Measurements from ENCODE around the gene MCTP2. TPM values are rescaled to one million over a fixed set of nuclear protein-coding genes. Genes with fewer than 3 reads are reported as not detected.

MCTP2 gene
- total RNA-seq, 1 experiment from 2014 or later: 0.19 TPM

DNA sequence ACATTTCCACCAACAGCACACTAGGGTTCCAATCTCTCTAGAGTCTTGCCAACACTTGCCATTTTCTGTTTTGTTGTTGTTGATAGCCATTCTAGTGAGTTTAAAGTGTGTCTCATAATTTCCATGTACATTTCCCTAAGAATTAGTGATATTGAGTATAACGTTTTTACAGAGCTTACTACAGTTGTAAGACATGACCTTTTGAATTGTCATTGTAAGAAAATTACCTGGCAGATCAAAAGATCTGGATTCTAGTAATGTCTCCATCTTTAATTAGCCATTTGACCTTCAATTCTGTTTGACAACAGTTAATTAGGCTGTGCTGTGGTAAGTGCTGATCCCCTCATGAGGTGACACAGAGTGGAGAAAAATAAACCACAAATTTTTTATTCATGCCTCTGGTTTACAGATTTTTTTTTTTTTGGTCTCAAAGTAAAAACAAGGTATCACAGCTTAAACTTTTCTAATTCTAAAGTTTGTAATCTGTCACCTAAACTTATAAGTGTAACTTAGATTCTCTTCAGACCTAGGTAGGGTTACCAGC is 20.9 kb downstream of the MCTP2 start:
- no TSS peak for BruUV-seq (replicated peaks)
- DNase-seq (ENCODE audit: low spot score): no peak
- no peaks in the 10 kb centered on the region for H3K27me3 ChIP-seq (replicated peaks; ENCODE audit: insufficient read depth, low read depth, low read length, poor library complexity)
- H3K9me3 ChIP-seq (ENCODE audit: low read depth, low read length, poor library complexity, severe bottlenecking): no peaks in the 10 kb centered on the region
- no peak overlapping the region for H3K27ac ChIP-seq (ENCODE audit: low read depth, low read length, poor library complexity, severe bottlenecking)
- H3K4me1 ChIP-seq (ENCODE audit: insufficient read depth, low read length, poor library complexity, severe bottlenecking): no peaks in the 10 kb centered on the region
- TF ChIP-seq, protein P1, sequence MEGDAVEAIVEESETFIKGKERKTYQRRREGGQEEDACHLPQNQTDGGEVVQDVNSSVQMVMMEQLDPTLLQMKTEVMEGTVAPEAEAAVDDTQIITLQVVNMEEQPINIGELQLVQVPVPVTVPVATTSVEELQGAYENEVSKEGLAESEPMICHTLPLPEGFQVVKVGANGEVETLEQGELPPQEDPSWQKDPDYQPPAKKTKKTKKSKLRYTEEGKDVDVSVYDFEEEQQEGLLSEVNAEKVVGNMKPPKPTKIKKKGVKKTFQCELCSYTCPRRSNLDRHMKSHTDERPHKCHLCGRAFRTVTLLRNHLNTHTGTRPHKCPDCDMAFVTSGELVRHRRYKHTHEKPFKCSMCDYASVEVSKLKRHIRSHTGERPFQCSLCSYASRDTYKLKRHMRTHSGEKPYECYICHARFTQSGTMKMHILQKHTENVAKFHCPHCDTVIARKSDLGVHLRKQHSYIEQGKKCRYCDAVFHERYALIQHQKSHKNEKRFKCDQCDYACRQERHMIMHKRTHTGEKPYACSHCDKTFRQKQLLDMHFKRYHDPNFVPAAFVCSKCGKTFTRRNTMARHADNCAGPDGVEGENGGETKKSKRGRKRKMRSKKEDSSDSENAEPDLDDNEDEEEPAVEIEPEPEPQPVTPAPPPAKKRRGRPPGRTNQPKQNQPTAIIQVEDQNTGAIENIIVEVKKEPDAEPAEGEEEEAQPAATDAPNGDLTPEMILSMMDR (conservative IDR thresholded peaks at IDR 0.05; ENCODE audit: low read depth, low read length): no peak
- no peak for TF ChIP-seq EZH2 (IDR thresholded peaks at IDR 0.05; ENCODE audit: borderline replicate concordance, low read depth, low read length, poor library complexity, severe bottlenecking)
- intact Hi-C loops (cut with micrococcal nuclease; ENCODE audit: unreplicated experiment): no loop called here
- H3K36me3 ChIP-seq (ENCODE audit: insufficient read depth, low read length, poor library complexity, severe bottlenecking): no peaks in the 10 kb centered on the region
- CTCF ChIA-PET: no interaction called here
- no peak overlapping the region for H3K4me3 ChIP-seq (ENCODE audit: low read depth, low read length, poor library complexity, severe bottlenecking)
- POLR2A ChIA-PET (ENCODE audit: low non-redundant PET): no interaction called here

DNA sequence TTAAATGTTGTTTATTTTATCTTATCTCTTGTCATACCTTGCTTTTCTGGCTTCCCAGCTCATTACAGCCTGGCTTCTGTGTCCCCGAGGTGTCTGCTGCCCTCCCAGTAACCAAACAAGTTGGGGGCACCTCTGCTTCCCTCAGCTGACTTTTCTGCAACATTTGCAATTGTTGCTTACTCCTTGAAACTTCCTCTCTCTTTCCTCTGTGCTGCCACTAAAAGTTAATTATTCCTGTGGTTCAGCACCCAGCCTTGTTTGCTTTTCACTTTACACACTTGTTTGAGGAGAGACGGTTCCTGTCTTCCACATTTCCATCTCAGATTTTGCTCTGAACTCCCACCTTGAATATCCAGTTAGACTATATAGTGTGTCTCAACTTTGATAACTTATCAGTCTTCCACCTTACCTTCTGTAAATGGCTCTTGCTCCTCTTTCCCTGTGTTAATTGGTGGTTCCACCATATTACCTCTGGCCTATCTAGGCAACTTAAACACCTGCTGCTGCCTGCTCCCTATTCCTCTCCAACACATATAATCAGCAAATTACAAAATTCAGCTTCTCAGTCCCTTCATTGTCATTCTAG is 21.6 kb downstream of the MCTP2 start:
- H3K27me3 ChIP-seq (replicated peaks; ENCODE audit: insufficient read depth, low read depth, low read length, poor library complexity): no peaks in the 10 kb centered on the region
- H3K4me1 ChIP-seq (ENCODE audit: insufficient read depth, low read length, poor library complexity, severe bottlenecking): no peaks in the 10 kb centered on the region
- H3K27ac ChIP-seq (ENCODE audit: low read depth, low read length, poor library complexity, severe bottlenecking): no peak overlapping the region
- no TSS peak for BruUV-seq (replicated peaks)
- H3K9me3 ChIP-seq (ENCODE audit: low read depth, low read length, poor library complexity, severe bottlenecking): no peaks in the 10 kb centered on the region
- no peaks in the 10 kb centered on the region for H3K36me3 ChIP-seq (ENCODE audit: insufficient read depth, low read length, poor library complexity, severe bottlenecking)
- H3K4me3 ChIP-seq (ENCODE audit: low read depth, low read length, poor library complexity, severe bottlenecking): no peak overlapping the region
- CTCF ChIA-PET: no interaction called here
- no peak for DNase-seq (ENCODE audit: low spot score)
- TF ChIP-seq, protein P1 (conservative IDR thresholded peaks at IDR 0.05; ENCODE audit: low read depth, low read length): no peak
- no peak for TF ChIP-seq EZH2 (IDR thresholded peaks at IDR 0.05; ENCODE audit: borderline replicate concordance, low read depth, low read length, poor library complexity, severe bottlenecking)
- POLR2A ChIA-PET (ENCODE audit: low non-redundant PET): no interaction called here
- intact Hi-C loops (cut with micrococcal nuclease; ENCODE audit: unreplicated experiment): no loop called here

DNA sequence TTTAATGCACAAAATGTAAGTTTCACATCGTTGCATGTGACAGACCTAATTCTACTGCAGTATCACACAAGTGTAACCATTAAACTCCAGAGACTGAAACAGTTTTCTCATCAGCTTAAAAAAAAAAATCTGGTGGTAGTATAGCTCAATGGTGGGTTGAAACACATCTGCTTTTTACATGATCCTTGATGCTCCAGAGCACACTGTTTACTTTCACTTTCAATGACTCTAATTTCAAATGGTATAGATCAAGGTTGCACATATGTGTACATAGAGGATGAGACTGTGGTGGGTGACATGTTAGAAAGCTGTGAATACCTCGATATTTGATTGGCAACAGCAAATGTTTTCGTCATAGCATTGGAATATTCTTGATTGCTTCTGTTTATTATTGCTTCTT is 22.4 kb downstream of the MCTP2 start:
- TF ChIP-seq, protein P1 (conservative IDR thresholded peaks at IDR 0.05; ENCODE audit: low read depth, low read length): no peak
- no peak for TF ChIP-seq EZH2 (IDR thresholded peaks at IDR 0.05; ENCODE audit: borderline replicate concordance, low read depth, low read length, poor library complexity, severe bottlenecking)
- H3K9me3 ChIP-seq (ENCODE audit: low read depth, low read length, poor library complexity, severe bottlenecking): no peaks in the 10 kb centered on the region
- intact Hi-C loops (cut with micrococcal nuclease; ENCODE audit: unreplicated experiment): no loop called here

More for the DNA sequence above, 22.4 kb downstream of the MCTP2 start:
- Histone ChIP-seq H3K4me1 (ENCODE audit: insufficient read depth, low read length, poor library complexity, severe bottlenecking) (no peaks in the 10 kb centered on the region), H3K27me3 (replicated peaks; ENCODE audit: insufficient read depth, low read depth, low read length, poor library complexity) (no peaks in the 10 kb centered on the region), H3K4me3 (ENCODE audit: low read depth, low read length, poor library complexity, severe bottlenecking) (no peak overlapping the region), H3K36me3 (ENCODE audit: insufficient read depth, low read length, poor library complexity, severe bottlenecking) (no peaks in the 10 kb centered on the region), H3K27ac (ENCODE audit: low read depth, low read length, poor library complexity, severe bottlenecking) (no peak overlapping the region)
- POLR2A ChIA-PET (ENCODE audit: low non-redundant PET): no interaction called here
- no peak for DNase-seq (ENCODE audit: low spot score)
- BruUV-seq (replicated peaks): no TSS peak
- CTCF ChIA-PET: no interaction called here
